Naive B cell (primary cell): ENCODE results near the gene LIME1. TPM values are rescaled to one million over a fixed set of nuclear protein-coding genes. Genes with fewer than 3 reads are reported as not detected.

ENCODE experiments used
- ATAC-seq, 2 donors: fragments of 150-1000 bp; cut with Tn5 transposase; 2 replicates each; pipeline ENCODE4 v1.10.0; 2021; ENCODE audit warnings: low read depth in 2 of 2, mild to moderate bottlenecking in 2 of 2, moderate library complexity in 2 of 2
- DNase-seq: peaks from one replicate; pipeline ENCODE4 v3.0.0; 2022
- H3K27ac Mint-ChIP-seq, 6 donors: one replicate each; pipeline ENCODE4 v1.8.0; 2020 to 2022; ENCODE audit warnings: mild to moderate bottlenecking in 6 of 6, mixed read lengths in 6 of 6, moderate library complexity in 5 of 6, inconsistent platforms in 2 of 6
- H3K27me3 Mint-ChIP-seq, 3 donors: one replicate each; pipeline ENCODE4 v1.8.0; 2021 to 2022; ENCODE audit warnings: mixed read lengths in 3 of 3, mild to moderate bottlenecking in 1 of 3
- H3K36me3 Mint-ChIP-seq, 2 donors: one replicate each; pipeline ENCODE4 v1.8.0; 2020 to 2022; ENCODE audit warnings: mixed read lengths in 2 of 2, inconsistent platforms in 1 of 2, mild to moderate bottlenecking in 1 of 2
- H3K4me1 Mint-ChIP-seq, 3 donors: one replicate each; pipeline ENCODE4 v1.8.0; 2020 to 2022; ENCODE audit warnings: mixed read lengths in 3 of 3, inconsistent platforms in 1 of 3, mild to moderate bottlenecking in 1 of 3, moderate library complexity in 1 of 3
- H3K4me3 Mint-ChIP-seq, 8 donors: one replicate each; pipeline ENCODE4 v1.8.0; 2020 to 2022; ENCODE audit warnings: mild to moderate bottlenecking in 8 of 8, mixed read lengths in 8 of 8, moderate library complexity in 8 of 8, inconsistent platforms in 2 of 8
- H3K9me3 Mint-ChIP-seq, 7 donors: one replicate each; pipeline ENCODE4 v1.8.0; 2020 to 2022; ENCODE audit warnings: mixed read lengths in 7 of 7, mild to moderate bottlenecking in 5 of 7, inconsistent platforms in 2 of 7, moderate library complexity in 1 of 7
- polyA plus RNA-seq, 6 donors: library from polyadenylated mRNA; unstranded; fragments of 300-500 nt; fragmentation: Illumina TruSeq; gene quantifications; one replicate each; pipeline ENCODE4 v1.2.3, GENCODE V29; 2021; ENCODE audit warnings: low read depth in 6 of 6

The LIME1 gene
- polyA plus RNA-seq, 6 donors from 2014 or later: 4.9 to 19.0 (median 8.8) TPM

GRCh38 chr20:63777614-63778013 is 41.1 kb downstream of the LIME1 start:
- Mint-ChIP-seq H3K4me1 (peaks cover 0 to 2% (median 0%) of the 10 kb centered on the region in 3 donors), H3K27ac (peak overlapping the region in 1 of 6 donors; percentile 84), H3K4me3 (no peak overlapping the region), H3K9me3 (no peaks in the 10 kb centered on the region), H3K27me3 (no peaks in the 10 kb centered on the region), H3K36me3 (no peaks in the 10 kb centered on the region)
- DNase-seq: no peak
- no peak for ATAC-seq

DNA sequence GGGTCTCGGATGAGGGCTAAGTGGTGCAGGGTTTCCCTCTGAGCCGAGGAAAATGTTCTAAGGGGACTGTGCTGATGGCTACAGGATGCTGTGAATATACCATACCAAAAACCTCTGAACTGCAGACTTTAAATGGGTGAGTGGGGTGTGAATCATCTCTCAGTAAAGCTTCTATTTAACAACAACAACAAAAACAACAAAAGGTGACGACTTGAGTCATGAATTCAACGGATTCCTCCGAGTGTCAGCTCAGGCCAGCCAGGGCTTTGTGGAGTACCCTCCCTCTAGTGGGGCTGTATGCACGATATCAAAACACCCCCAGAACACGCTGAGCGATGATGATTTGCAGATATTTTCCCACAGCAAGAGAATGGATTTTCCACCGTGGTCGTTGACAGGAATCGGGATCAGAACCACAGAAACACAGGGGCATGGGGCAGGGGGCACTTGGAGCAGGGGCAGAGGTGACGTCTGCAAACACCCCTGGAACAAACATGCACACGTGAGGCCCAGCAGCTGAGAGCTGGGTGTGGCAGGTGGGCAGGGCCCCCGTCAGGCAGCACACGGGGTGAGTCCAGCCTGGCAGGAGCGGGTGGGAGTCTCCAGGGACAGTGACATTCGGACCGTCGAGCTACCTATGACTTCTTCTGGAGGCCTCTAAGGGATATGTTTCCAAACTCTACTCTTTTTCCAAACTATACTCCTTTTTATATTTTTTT is 41.7 kb downstream of the LIME1 start:
- no peaks in the 10 kb centered on the region for H3K27me3 Mint-ChIP-seq
- no peaks in the 10 kb centered on the region for H3K36me3 Mint-ChIP-seq
- peak overlapping the region in 1 of 8 donors; percentile 61 for H3K4me3 Mint-ChIP-seq
- ATAC-seq (no peak), DNase-seq (no peak)
- peak overlapping the region in 1 of 6 donors; percentile 54 for H3K27ac Mint-ChIP-seq
- H3K9me3 Mint-ChIP-seq: no peaks in the 10 kb centered on the region
- peaks cover 0 to 2% (median 0%) of the 10 kb centered on the region in 3 donors for H3K4me1 Mint-ChIP-seq

DNA sequence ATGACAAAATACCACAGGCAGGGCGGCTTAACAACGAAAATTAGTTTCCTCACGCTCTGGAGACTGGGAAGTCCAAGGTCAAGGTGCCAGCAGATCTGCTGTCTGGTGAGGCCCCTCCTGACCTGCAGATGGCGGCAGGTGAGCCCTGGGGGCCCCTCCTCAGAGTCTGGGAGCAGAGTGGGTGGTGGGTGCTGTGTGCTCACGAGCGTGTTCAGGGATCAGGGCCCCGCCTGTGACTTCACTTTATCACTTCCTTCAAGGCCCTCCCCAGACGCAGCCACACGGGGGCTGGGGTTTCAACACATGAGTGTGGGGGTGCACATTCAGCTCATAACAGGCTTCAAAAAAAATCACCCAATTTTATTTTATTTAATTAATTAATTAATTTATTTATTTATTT is 42.4 kb downstream of the LIME1 start:
- Mint-ChIP-seq H3K27me3 (no peaks in the 10 kb centered on the region), H3K4me1 (peaks cover 0 to 2% (median 0%) of the 10 kb centered on the region in 3 donors), H3K9me3 (no peaks in the 10 kb centered on the region), H3K27ac (peak overlapping the region in 1 of 6 donors; percentile 12), H3K36me3 (no peaks in the 10 kb centered on the region), H3K4me3 (no peak overlapping the region)
- no peak for ATAC-seq
- no peak for DNase-seq

- DNase-seq: no peak
- Mint-ChIP-seq H3K27me3 (no peaks in the 10 kb centered on the region), H3K4me3 (no peak overlapping the region), H3K9me3 (no peaks in the 10 kb centered on the region), H3K4me1 (peaks cover 0 to 1% (median 0%) of the 10 kb centered on the region in 3 donors), H3K27ac (peak overlapping the region in 2 of 6 donors; percentile 79 to 89), H3K36me3 (no peaks in the 10 kb centered on the region)
- no peak for ATAC-seq
These were observed 44.7 kb downstream of the LIME1 start for GRCh38 chr20:63781181-63781580.

DNA sequence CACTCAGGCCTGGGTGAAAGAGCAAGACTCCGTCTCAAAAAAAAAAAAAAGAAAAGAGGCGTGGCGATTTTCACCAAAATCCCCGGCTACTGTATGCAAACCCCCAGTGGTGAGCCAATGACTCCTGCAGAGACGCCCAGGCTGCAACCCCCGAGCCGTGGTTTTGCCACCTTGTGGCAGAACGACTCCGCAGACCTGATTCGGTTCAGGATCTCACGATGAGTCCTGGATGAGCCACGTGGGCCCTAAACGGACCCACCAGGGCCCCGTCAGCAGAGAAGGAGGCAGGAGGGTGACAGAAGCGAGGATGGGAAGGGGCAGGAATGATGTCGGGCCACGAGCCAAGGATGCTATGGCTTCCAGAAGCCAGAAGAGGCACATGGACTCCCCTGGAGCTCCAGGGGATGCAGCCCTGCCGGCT is 45.6 kb downstream of the LIME1 start:
- no peaks in the 10 kb centered on the region for H3K27me3 Mint-ChIP-seq
- DNase-seq (no peak), ATAC-seq (peak in 1 of 2 donors; percentile 55)
- peaks cover 0 to 6% (median 0%) of the 10 kb centered on the region in 3 donors for H3K4me1 Mint-ChIP-seq
- peak overlapping the region in 1 of 6 donors; percentile 54 for H3K27ac Mint-ChIP-seq
- H3K9me3 Mint-ChIP-seq: no peaks in the 10 kb centered on the region
- no peaks in the 10 kb centered on the region for H3K36me3 Mint-ChIP-seq
- no peak overlapping the region for H3K4me3 Mint-ChIP-seq

GRCh38 chr20:63782521-63782971 is 46.1 kb downstream of the LIME1 start:
- H3K4me1 Mint-ChIP-seq: peaks cover 0 to 6% (median 0%) of the 10 kb centered on the region in 3 donors
- DNase-seq: no peak
- no peaks in the 10 kb centered on the region for H3K9me3 Mint-ChIP-seq
- ATAC-seq: no peak
- H3K4me3 Mint-ChIP-seq: no peak overlapping the region
- no peak overlapping the region for H3K27ac Mint-ChIP-seq
- H3K27me3 Mint-ChIP-seq: no peaks in the 10 kb centered on the region
- H3K36me3 Mint-ChIP-seq: no peaks in the 10 kb centered on the region

DNA sequence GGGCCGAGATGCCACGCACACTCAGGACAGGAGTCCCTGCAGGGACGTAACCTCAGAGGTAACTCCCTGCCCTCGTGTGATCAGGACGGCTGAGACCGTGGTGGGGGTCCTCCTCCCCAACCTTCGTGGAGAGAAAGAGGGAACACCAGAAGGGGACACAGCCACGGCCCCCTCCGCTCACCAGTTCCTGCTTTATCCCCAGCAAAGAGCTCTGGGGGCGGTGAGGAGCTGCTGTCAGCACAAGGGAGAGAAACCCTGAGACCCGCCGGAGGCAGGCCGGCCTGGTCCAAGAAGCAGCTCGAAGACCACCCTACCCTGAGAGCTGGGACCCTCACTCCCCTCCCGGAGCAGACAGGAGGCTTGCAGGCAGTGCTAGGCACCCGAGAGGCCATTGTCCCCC is 47.5 kb downstream of the LIME1 start:
- Mint-ChIP-seq H3K4me1 (peaks cover 0 to 6% (median 0%) of the 10 kb centered on the region in 3 donors), H3K36me3 (no peaks in the 10 kb centered on the region), H3K4me3 (no peak overlapping the region), H3K9me3 (no peaks in the 10 kb centered on the region), H3K27ac (peak overlapping the region in 1 of 6 donors; percentile 45), H3K27me3 (no peaks in the 10 kb centered on the region)
- ATAC-seq (no peak), DNase-seq (no peak)

GRCh38 chr20:63785691-63786131 is 49.2 kb downstream of the LIME1 start:
- H3K4me3 Mint-ChIP-seq: no peak overlapping the region
- H3K4me1 Mint-ChIP-seq: peaks cover 0 to 6% (median 0%) of the 10 kb centered on the region in 3 donors
- ATAC-seq (no peak), DNase-seq (no peak)
- H3K9me3 Mint-ChIP-seq: no peaks in the 10 kb centered on the region
- no peaks in the 10 kb centered on the region for H3K27me3 Mint-ChIP-seq
- no peaks in the 10 kb centered on the region for H3K36me3 Mint-ChIP-seq
- H3K27ac Mint-ChIP-seq: peak overlapping the region in 2 of 6 donors; percentile 34 to 42

DNA sequence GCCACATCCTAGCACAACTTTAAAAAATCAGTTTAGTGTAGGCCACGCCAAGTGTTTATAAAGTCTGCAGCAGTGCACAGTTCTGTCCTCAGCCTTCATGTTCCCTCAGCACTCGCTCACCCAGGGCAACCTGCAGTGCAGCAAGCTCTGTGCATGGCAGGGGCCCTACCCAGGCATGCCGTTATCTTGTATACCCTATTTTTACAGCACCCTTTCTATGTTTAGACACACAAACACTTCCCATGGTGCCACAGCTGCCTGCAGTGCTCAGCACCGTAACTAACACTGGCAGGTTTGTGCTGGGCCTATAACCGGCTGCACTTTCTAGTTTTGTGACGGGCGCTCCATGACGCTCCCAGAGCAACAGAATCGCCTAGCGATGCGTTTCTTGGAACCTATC is 50.8 kb downstream of the LIME1 start:
- peak overlapping the region in 2 of 6 donors; percentile 56 to 77 for H3K27ac Mint-ChIP-seq
- no peak overlapping the region for H3K4me3 Mint-ChIP-seq
- no peaks in the 10 kb centered on the region for H3K9me3 Mint-ChIP-seq
- H3K27me3 Mint-ChIP-seq: peaks cover 0 to 5% (median 0%) of the 10 kb centered on the region in 3 donors
- ATAC-seq (no peak), DNase-seq (no peak)
- H3K4me1 Mint-ChIP-seq: peaks cover 0 to 6% (median 0%) of the 10 kb centered on the region in 3 donors
- H3K36me3 Mint-ChIP-seq: no peaks in the 10 kb centered on the region

GRCh38 chr20:63787749-63788148 is 51.3 kb downstream of the LIME1 start:
- Mint-ChIP-seq H3K9me3 (no peaks in the 10 kb centered on the region), H3K27me3 (peaks cover 0 to 5% (median 0%) of the 10 kb centered on the region in 3 donors), H3K4me1 (peaks cover 0 to 6% (median 0%) of the 10 kb centered on the region in 3 donors), H3K4me3 (no peak overlapping the region), H3K36me3 (no peaks in the 10 kb centered on the region), H3K27ac (no peak overlapping the region)
- DNase-seq (no peak), ATAC-seq (no peak)

Other genes with a start within 250 kb of the LIME1 start
- 1 to 10 TPM in 1 of 6 donors, under 1 TPM in 3, not detected in 2; 0.12 to 1.4 (median 0.28) TPM for gene EEF1A2, start 237.6 kb upstream of the LIME1 start, polyA plus RNA-seq
- gene PPDPF, start 215.9 kb upstream of the LIME1 start, polyA plus RNA-seq: 100 to 1,000 TPM in 1 of 6 donors, 10 to 100 TPM in 5; 40.2 to 132 (median 67.5) TPM
- 1 to 10 TPM in 1 of 6 donors, under 1 TPM in 5; 0.10 to 1.3 (median 0.51) TPM for gene PTK6, start 199.3 kb upstream of the LIME1 start, polyA plus RNA-seq
- gene SRMS, start 188.9 kb upstream of the LIME1 start, polyA plus RNA-seq: not detected
- gene FNDC11, start 182.5 kb upstream of the LIME1 start, polyA plus RNA-seq: 1 to 10 TPM in 5 of 6 donors, under 1 TPM in 1; 0.08 to 5.2 (median 1.8) TPM
- gene HELZ2, start 162.4 kb upstream of the LIME1 start, polyA plus RNA-seq: 10 to 100 TPM in 3 of 6 donors, 1 to 10 TPM in 3; 2.5 to 11.6 (median 9.3) TPM
- gene GMEB2, start 109.6 kb upstream of the LIME1 start, polyA plus RNA-seq: 10 to 100 TPM in 1 of 6 donors, 1 to 10 TPM in 5; 3.1 to 16.0 (median 8.6) TPM
- gene STMN3, start 83.2 kb upstream of the LIME1 start, polyA plus RNA-seq: 1 to 10 TPM; 1.2 to 4.2 (median 2.5) TPM
- 1 to 10 TPM in 5 of 6 donors, not detected in 1; 1.5 to 6.5 (median 3.0) TPM for gene RTEL1, start 78.4 kb upstream of the LIME1 start, polyA plus RNA-seq
- gene TNFRSF6B, start 40.0 kb upstream of the LIME1 start, polyA plus RNA-seq: not detected
- 10 to 100 TPM; 35.6 to 62.9 (median 45.8) TPM for gene ARFRP1, start 28.7 kb upstream of the LIME1 start, polyA plus RNA-seq
- 10 to 100 TPM; 25.5 to 58.2 (median 28.1) TPM for gene ZGPAT, start 28.6 kb upstream of the LIME1 start, polyA plus RNA-seq
- gene SLC2A4RG, start 3.1 kb downstream of the LIME1 start, polyA plus RNA-seq: 1 to 10 TPM in 3 of 6 donors, under 1 TPM in 2, not detected in 1; 0.36 to 1.4 (median 1.3) TPM
- under 1 TPM in 1 of 6 donors, not detected in 5; 0.15 TPM for gene ZBTB46, start 94.6 kb downstream of the LIME1 start, polyA plus RNA-seq
- 1 to 10 TPM in 1 of 6 donors, not detected in 5; 1.1 TPM for gene ABHD16B, start 124.8 kb downstream of the LIME1 start, polyA plus RNA-seq
- gene TPD52L2, start 128.6 kb downstream of the LIME1 start, polyA plus RNA-seq: 100 to 1,000 TPM in 1 of 6 donors, 10 to 100 TPM in 5; 61.1 to 105 (median 79.9) TPM
- gene DNAJC5, start 158.5 kb downstream of the LIME1 start, polyA plus RNA-seq: 1 to 10 TPM in 5 of 6 donors, under 1 TPM in 1; 0.23 to 4.2 (median 3.3) TPM
- 10 to 100 TPM; 11.3 to 62.0 (median 31.7) TPM for gene UCKL1, start 219.8 kb downstream of the LIME1 start, polyA plus RNA-seq
- gene ZNF512B, start 233.3 kb downstream of the LIME1 start, polyA plus RNA-seq: under 1 TPM in 5 of 6 donors, not detected in 1; 0.16 to 0.69 (median 0.60) TPM
- 1 to 10 TPM; 2.0 to 7.1 (median 5.8) TPM for gene SAMD10, start 243.0 kb downstream of the LIME1 start, polyA plus RNA-seq
- 10 to 100 TPM; 46.4 to 83.8 (median 66.9) TPM for gene PRPF6, start 244.5 kb downstream of the LIME1 start, polyA plus RNA-seq